ENCODE measurements around the gene TP73. TPM values are rescaled to one million over a fixed set of nuclear protein-coding genes. Genes with fewer than 3 reads are reported as not detected.

The TP73 gene
- total RNA-seq, 5 donors from 2014 or later (not counting 1 experiment from before 2014, with no cell fraction given), result 0.12 to 0.21 (median 0.18) TPM; not detected in 1

DNA sequence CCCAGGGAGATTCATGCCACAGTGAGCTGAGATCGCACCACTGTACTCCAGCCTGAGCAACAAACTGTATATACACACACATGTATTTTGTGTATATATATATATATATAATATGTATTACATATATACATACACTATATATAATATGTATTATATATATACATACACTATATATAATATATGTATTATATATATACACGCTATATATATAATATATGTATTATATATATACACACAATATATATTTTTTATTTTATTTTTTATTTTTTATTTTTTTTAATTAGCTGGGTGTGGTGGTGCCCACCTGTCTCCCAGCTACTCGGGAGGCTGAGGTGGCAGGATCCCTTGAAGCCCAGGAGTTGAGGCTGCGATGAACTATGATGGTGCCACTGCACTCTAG, 9.3 kb downstream of the TP73 start:
- Mint-ChIP-seq H3K27me3 (peaks cover 18 to 27% of the 10 kb centered on the region in 2 donors), H3K4me3 (no peak overlapping the region), H3K9me3 (no peaks in the 10 kb centered on the region), H3K36me3 (no peaks in the 10 kb centered on the region), H3K4me1 (peaks cover 0 to 4% (median 0%) of the 10 kb centered on the region in 3 donors), H3K27ac (no peak overlapping the region)
- Histone ChIP-seq H3K4me1 (ENCODE audit: control insufficient read depth in 1 of 2, extremely low read depth in 1 of 2, insufficient read depth in 2 of 2, low read length in 2 of 2) (no peaks in the 10 kb centered on the region), H3K4me3 (ENCODE audit: control insufficient read depth in 1 of 2, extremely low read depth in 1 of 2, low read length in 1 of 2) (no peak overlapping the region), H3K27me3 (replicated peaks in 1 of 2; ENCODE audit: control insufficient read depth in 2 of 2, extremely low read depth in 1 of 2, insufficient read depth in 2 of 2, low read length in 1 of 2) (peaks cover 4 to 44% of the 10 kb centered on the region in 2 experiments), H3K36me3 (ENCODE audit: control insufficient read depth in 2 of 2, extremely low read depth in 1 of 2, insufficient read depth in 1 of 2, low read length in 1 of 2) (no peaks in the 10 kb centered on the region), H3K9me3 (no peaks in the 10 kb centered on the region), H3K27ac (ENCODE audit: low read length) (no peak overlapping the region)
- POLR2A ChIA-PET, result no interaction called here
- DNase-seq, result no peak
- no CpG with 5 or more reads among the region's 4 CpGs for WGBS (ENCODE audit: insufficient coverage)
- no peak for ATAC-seq (replicated peaks in 1 of 4)
- CTCF ChIA-PET, result no interaction called here

DNA sequence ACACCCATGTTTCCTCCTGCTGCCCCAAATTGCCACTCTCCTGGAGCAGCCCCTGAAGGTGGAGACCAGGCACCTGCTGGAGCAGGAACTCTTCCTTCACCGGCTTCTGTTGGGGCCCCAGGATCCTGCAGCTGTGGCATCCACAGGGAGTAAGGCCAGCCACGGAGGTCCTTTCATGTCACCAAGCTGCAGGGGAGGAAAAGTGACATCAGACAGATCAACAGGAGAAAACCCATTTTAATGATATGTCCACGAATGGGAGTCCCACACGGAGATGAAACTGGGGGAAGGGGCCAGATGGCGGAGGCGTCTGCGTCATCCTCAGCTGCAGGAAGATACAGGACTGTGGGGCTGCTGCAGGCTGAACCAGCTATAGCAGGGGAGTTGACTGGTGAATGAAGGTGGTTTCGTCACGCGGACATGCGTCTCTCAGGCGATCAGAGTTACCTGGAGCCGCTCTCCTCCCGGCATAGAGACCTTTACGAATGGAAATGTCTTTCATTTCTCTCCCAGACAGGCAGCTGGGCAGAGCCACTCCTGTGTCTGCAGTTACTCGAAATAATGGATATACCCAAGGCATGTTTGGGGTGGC, 9.9 kb downstream of the TP73 start:
- Histone ChIP-seq H3K27me3 (replicated peaks in 1 of 2; ENCODE audit: control insufficient read depth in 2 of 2, extremely low read depth in 1 of 2, insufficient read depth in 2 of 2, low read length in 1 of 2) (peaks cover 4 to 46% of the 10 kb centered on the region in 2 experiments), H3K4me1 (ENCODE audit: control insufficient read depth in 1 of 2, extremely low read depth in 1 of 2, insufficient read depth in 2 of 2, low read length in 2 of 2) (no peaks in the 10 kb centered on the region), H3K4me3 (ENCODE audit: control insufficient read depth in 1 of 2, extremely low read depth in 1 of 2, low read length in 1 of 2) (no peak overlapping the region), H3K9me3 (no peaks in the 10 kb centered on the region), H3K36me3 (ENCODE audit: control insufficient read depth in 2 of 2, extremely low read depth in 1 of 2, insufficient read depth in 1 of 2, low read length in 1 of 2) (no peaks in the 10 kb centered on the region), H3K27ac (ENCODE audit: low read length) (no peak overlapping the region)
- 84% methylated on average over 9 of the region's 16 CpGs for WGBS (ENCODE audit: insufficient coverage)
- ATAC-seq (replicated peaks in 1 of 4), result no peak
- H3K4me3 Mint-ChIP-seq, result no peak overlapping the region
- POLR2A ChIA-PET, result no interaction called here
- H3K27me3 Mint-ChIP-seq, result peaks cover 18 to 25% of the 10 kb centered on the region in 2 donors
- H3K9me3 Mint-ChIP-seq, result no peaks in the 10 kb centered on the region
- DNase-seq, result no peak
- H3K27ac Mint-ChIP-seq, result no peak overlapping the region
- CTCF ChIA-PET, result no interaction called here
- H3K36me3 Mint-ChIP-seq, result no peaks in the 10 kb centered on the region
- peaks cover 0 to 7% (median 0%) of the 10 kb centered on the region in 3 donors for H3K4me1 Mint-ChIP-seq

DNA sequence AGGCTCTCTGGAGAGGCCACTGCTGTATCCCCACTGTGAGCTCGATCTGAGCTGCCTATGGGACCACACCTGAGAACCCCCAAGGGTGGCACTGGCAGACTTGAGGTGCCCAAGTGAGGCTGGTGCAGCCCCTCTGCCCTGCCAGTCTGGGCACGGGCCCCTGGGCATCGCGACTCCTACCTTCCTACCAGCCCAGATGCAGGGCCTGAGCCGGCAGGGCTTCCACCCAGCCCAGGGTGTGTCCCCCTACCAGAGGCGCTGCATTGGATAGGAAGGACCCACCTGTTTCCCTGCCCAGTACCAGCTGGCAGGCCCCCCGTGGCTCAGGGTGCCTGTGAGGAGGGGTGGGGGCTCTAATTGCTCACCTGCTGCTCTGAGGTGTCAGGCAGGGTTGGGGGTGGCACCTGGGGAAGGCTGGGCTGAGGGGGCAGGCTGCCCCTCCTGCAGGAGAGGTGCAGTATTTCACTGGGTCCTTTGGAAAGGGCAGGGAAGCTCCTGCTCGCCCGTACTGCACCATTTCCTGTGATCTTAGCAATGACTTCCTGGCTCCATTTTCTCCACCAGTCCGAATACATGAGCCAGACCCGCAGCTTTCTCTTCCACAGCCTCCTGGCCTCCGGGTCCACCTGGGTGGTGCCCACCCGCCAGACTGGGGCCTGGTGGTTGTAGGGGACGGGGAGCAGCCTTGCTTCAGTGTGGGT, 11.8 kb downstream of the TP73 start:
- DNase-seq (no peak), ATAC-seq (replicated peaks in 1 of 4) (no peak)
- Mint-ChIP-seq H3K27ac (no peak overlapping the region), H3K27me3 (peaks cover 10 to 12% of the 10 kb centered on the region in 2 donors), H3K9me3 (no peaks in the 10 kb centered on the region), H3K36me3 (no peaks in the 10 kb centered on the region), H3K4me1 (peaks cover 0 to 7% (median 0%) of the 10 kb centered on the region in 3 donors), H3K4me3 (no peak overlapping the region)
- no peaks in the 10 kb centered on the region for H3K9me3 ChIP-seq
- POLR2A ChIA-PET, result no interaction called here
- no peak overlapping the region for H3K4me3 ChIP-seq (ENCODE audit: control insufficient read depth in 1 of 2, extremely low read depth in 1 of 2, low read length in 1 of 2)
- no peaks in the 10 kb centered on the region for H3K36me3 ChIP-seq (ENCODE audit: control insufficient read depth in 2 of 2, extremely low read depth in 1 of 2, insufficient read depth in 1 of 2, low read length in 1 of 2)
- CTCF ChIA-PET, result no interaction called here
- WGBS (ENCODE audit: insufficient coverage), result 67% methylated on average over 6 of the region's 14 CpGs
- no peaks in the 10 kb centered on the region for H3K4me1 ChIP-seq (ENCODE audit: control insufficient read depth in 1 of 2, extremely low read depth in 1 of 2, insufficient read depth in 2 of 2, low read length in 2 of 2)
- no peak overlapping the region for H3K27ac ChIP-seq (ENCODE audit: low read length)
- peaks cover 0 to 47% of the 10 kb centered on the region in 2 experiments for H3K27me3 ChIP-seq (replicated peaks in 1 of 2; ENCODE audit: control insufficient read depth in 2 of 2, extremely low read depth in 1 of 2, insufficient read depth in 2 of 2, low read length in 1 of 2)

DNA sequence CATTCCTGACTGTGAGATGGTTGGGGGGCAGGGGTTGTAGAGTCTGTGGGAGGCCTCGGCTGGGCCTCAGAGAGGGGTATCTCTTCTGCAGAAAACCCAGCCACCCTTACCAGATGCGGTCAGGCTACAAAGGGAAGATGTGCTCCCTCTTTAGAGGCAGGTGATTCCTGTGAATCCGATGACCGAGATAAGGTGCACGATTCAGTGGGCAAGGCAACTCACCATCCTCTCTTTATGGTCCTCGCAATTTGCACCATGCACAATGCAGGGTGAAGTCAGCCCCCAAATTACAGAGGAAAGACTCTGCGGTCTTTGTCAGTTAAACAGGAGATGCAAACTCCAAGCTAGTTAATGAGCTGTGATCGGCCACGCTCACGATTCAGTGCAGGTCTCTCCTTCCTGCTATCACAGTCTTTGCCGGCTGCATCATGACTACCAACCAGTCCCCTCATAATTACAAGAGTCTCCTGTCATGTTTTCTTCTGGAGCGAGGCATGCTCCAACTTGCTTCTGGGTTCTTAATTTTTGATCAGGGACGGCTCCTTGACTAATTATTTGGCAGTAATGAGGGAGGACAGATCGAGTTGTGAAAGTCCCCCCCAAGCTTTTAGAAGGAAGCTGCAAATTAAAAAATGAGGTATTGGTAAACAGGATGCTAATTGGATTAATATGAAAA, 12.5 kb downstream of the TP73 start:
- H3K9me3 ChIP-seq, result no peaks in the 10 kb centered on the region
- H3K4me1 Mint-ChIP-seq, result peaks cover 0 to 7% (median 0%) of the 10 kb centered on the region in 3 donors
- no peak for ATAC-seq (replicated peaks in 1 of 4)
- no peaks in the 10 kb centered on the region for H3K4me1 ChIP-seq (ENCODE audit: control insufficient read depth in 1 of 2, extremely low read depth in 1 of 2, insufficient read depth in 2 of 2, low read length in 2 of 2)
- no peaks in the 10 kb centered on the region for H3K36me3 ChIP-seq (ENCODE audit: control insufficient read depth in 2 of 2, extremely low read depth in 1 of 2, insufficient read depth in 1 of 2, low read length in 1 of 2)
- ChIA-PET POLR2A (no interaction called here), CTCF (no interaction called here)
- H3K27me3 Mint-ChIP-seq, result peaks cover 9 to 10% of the 10 kb centered on the region in 2 donors
- no peak overlapping the region for H3K4me3 ChIP-seq (ENCODE audit: control insufficient read depth in 1 of 2, extremely low read depth in 1 of 2, low read length in 1 of 2)
- H3K27me3 ChIP-seq (replicated peaks in 1 of 2; ENCODE audit: control insufficient read depth in 2 of 2, extremely low read depth in 1 of 2, insufficient read depth in 2 of 2, low read length in 1 of 2), result peaks cover 0 to 53% of the 10 kb centered on the region in 2 experiments
- no peak for DNase-seq
- H3K9me3 Mint-ChIP-seq, result no peaks in the 10 kb centered on the region
- no peak overlapping the region for H3K27ac ChIP-seq (ENCODE audit: low read length)
- WGBS (ENCODE audit: insufficient coverage), result 82% methylated on average over 10 of the region's 14 CpGs
- H3K27ac Mint-ChIP-seq, result no peak overlapping the region
- H3K36me3 Mint-ChIP-seq, result no peaks in the 10 kb centered on the region
- H3K4me3 Mint-ChIP-seq, result no peak overlapping the region

DNA sequence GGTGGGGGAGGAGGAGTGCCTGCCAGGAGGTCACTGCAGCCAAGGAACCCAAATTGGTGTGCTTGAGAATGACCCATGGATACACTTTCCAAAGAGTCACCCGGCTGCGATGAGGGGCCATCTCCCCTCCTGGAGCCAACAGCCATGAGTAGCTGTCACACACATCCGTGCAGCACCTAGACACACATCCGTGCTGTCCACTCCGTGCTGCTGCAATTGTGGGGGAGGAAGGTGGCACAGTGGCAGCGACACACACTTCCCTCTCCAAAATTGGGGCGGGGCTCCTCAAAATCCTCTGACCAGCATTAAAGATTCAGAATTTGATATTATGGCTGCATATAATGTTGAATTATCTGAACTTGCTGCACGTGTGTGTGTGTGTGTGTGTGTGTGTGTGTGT, 15.8 kb downstream of the TP73 start:
- Histone ChIP-seq H3K4me1 (ENCODE audit: control insufficient read depth in 1 of 2, extremely low read depth in 1 of 2, insufficient read depth in 2 of 2, low read length in 2 of 2) (no peaks in the 10 kb centered on the region), H3K36me3 (ENCODE audit: control insufficient read depth in 2 of 2, extremely low read depth in 1 of 2, insufficient read depth in 1 of 2, low read length in 1 of 2) (no peaks in the 10 kb centered on the region), H3K4me3 (ENCODE audit: control insufficient read depth in 1 of 2, extremely low read depth in 1 of 2, low read length in 1 of 2) (no peak overlapping the region), H3K9me3 (no peaks in the 10 kb centered on the region), H3K27me3 (replicated peaks in 1 of 2; ENCODE audit: control insufficient read depth in 2 of 2, extremely low read depth in 1 of 2, insufficient read depth in 2 of 2, low read length in 1 of 2) (peaks cover 0 to 57% of the 10 kb centered on the region in 2 experiments), H3K27ac (ENCODE audit: low read length) (no peak overlapping the region)
- POLR2A ChIA-PET, result no interaction called here
- CTCF ChIA-PET, result no interaction called here
- H3K27me3 Mint-ChIP-seq, result peaks cover 6 to 7% of the 10 kb centered on the region in 2 donors
- no peaks in the 10 kb centered on the region for H3K9me3 Mint-ChIP-seq
- H3K4me1 Mint-ChIP-seq, result peaks cover 0 to 8% (median under 1%) of the 10 kb centered on the region in 3 donors
- H3K4me3 Mint-ChIP-seq, result no peak overlapping the region
- WGBS (ENCODE audit: insufficient coverage), result 79% methylated on average over 3 of the region's 8 CpGs
- H3K27ac Mint-ChIP-seq, result no peak overlapping the region
- no peak for ATAC-seq (replicated peaks in 1 of 4)
- H3K36me3 Mint-ChIP-seq, result no peaks in the 10 kb centered on the region
- no peak for DNase-seq

DNA sequence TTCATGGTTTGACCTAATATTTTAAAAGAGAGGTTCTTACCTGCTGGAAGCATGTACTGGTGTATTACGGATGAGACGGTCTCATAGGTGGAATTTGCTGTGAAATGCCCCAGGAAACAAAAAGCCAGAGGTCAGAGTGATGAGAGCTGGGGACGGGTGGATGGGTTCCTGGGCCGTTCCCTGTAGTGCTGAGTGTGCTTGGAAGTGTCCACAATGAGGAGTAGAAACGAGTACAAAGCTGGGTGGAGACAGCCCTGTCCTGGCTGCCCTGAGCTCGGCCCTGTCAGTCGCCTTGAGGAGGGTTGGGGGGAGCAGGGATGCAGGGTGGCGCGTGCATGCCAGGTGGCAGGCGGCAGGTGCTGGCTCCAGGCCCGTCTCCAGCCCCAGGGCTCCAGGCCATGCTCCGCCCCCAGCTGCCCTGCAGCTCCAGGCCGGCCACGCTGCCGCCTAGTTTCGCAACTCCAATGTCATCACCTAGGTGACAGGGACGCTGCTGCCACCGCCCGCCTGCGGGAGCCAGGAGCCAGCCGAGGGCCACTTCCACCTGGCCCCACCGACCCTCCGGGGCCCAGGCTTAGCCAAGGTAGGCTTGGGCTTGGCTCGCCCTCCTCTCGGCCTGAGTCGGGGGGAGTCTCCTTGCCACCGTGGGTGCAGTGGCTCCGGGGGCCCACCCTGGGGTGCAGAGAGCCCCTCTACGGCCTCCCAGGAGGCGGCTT, 16.4 kb downstream of the TP73 start:
- peaks cover 0 to 13% (median 6%) of the 10 kb centered on the region in 3 donors for H3K4me1 Mint-ChIP-seq
- Histone ChIP-seq H3K9me3 (no peaks in the 10 kb centered on the region), H3K36me3 (ENCODE audit: control insufficient read depth in 2 of 2, extremely low read depth in 1 of 2, insufficient read depth in 1 of 2, low read length in 1 of 2) (no peaks in the 10 kb centered on the region), H3K27ac (ENCODE audit: low read length) (no peak overlapping the region), H3K4me1 (ENCODE audit: control insufficient read depth in 1 of 2, extremely low read depth in 1 of 2, insufficient read depth in 2 of 2, low read length in 2 of 2) (peaks cover 0 to 4% of the 10 kb centered on the region in 2 experiments), H3K4me3 (ENCODE audit: control insufficient read depth in 1 of 2, extremely low read depth in 1 of 2, low read length in 1 of 2) (no peak overlapping the region), H3K27me3 (replicated peaks in 1 of 2; ENCODE audit: control insufficient read depth in 2 of 2, extremely low read depth in 1 of 2, insufficient read depth in 2 of 2, low read length in 1 of 2) (peaks cover 0 to 58% of the 10 kb centered on the region in 2 experiments)
- 44% methylated on average over 28 of the region's 30 CpGs for WGBS (ENCODE audit: insufficient coverage)
- ATAC-seq (replicated peaks in 1 of 4) (no peak), DNase-seq (peak in 1 of 35 experiments; percentile 29)
- no peaks in the 10 kb centered on the region for H3K9me3 Mint-ChIP-seq
- ChIA-PET POLR2A (no interaction called here), CTCF (no interaction called here)
- no peaks in the 10 kb centered on the region for H3K36me3 Mint-ChIP-seq
- H3K27me3 Mint-ChIP-seq, result peaks cover 7 to 12% of the 10 kb centered on the region in 2 donors
- H3K27ac Mint-ChIP-seq, result no peak overlapping the region
- H3K4me3 Mint-ChIP-seq, result no peak overlapping the region
